Gastroesophageal sphincter (tissue), 3 donors: ENCODE results near the gene C1orf198.

Experiments
- CTCF ChIP-seq, 4 experiments: fragments of 200-600 bp in 2 of 4; fragments of 450-650 bp in 2 of 4; sonication (generic) in 1 of 4; IDR thresholded peaks; one replicate each; pipeline ENCODE4 v1.5.1; 2017 to 2019; ENCODE audit warnings: antibody characterized with exemption in 4 of 4, mild to moderate bottlenecking in 2 of 4, moderate library complexity in 2 of 4
- EP300 ChIP-seq: sonication (generic); formaldehyde crosslinking; IDR thresholded peaks from one replicate; pipeline ENCODE4 v1.6.1; 2017; ENCODE audit warnings: antibody characterized with exemption, mild to moderate bottlenecking
- POLR2A ChIP-seq, 2 donors: fragments of 450-650 bp; IDR thresholded peaks; one replicate each; pipeline ENCODE4 v1.6.1; 2017; ENCODE audit warnings: antibody characterized with exemption in 2 of 2, mild to moderate bottlenecking in 2 of 2, moderate library complexity in 1 of 2

DNA sequence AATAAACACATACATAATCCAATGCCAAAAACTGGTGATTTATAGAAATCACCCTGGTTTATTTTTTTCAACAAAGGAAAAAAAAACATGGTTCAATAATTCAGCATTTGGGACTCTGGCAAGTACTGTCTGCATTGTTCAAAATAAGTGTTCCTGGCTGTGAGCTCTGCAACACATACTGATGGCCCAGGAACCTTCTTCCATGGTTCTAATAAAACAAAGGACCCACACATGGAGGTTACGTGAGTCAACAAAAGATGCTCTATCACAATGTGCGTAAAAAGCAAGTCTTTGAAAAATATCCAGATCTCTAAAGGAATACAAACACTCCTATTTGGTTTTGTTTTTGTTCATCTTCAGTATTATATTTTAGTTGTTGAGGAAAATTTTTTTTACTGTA, 37.9 kb upstream of the C1orf198 start:
- TF ChIP-seq CTCF (IDR thresholded peaks at IDR 0.05) (no peak), POLR2A (IDR thresholded peaks at IDR 0.05) (no peak), EP300 (no peak)
